GM12801 (cell line): Measurements from ENCODE around the gene ENTPD5.

Experiments used
- TF ChIP-seq, protein P1 (sequence below): IDR thresholded peaks from one replicate; pipeline ENCODE4 v1.5.1; 2011; ENCODE audit warnings: control low read depth; ENCODE audit not compliant: insufficient read length; ENCODE audit errors: extremely low read depth

ENTPD5 gene

DNA sequence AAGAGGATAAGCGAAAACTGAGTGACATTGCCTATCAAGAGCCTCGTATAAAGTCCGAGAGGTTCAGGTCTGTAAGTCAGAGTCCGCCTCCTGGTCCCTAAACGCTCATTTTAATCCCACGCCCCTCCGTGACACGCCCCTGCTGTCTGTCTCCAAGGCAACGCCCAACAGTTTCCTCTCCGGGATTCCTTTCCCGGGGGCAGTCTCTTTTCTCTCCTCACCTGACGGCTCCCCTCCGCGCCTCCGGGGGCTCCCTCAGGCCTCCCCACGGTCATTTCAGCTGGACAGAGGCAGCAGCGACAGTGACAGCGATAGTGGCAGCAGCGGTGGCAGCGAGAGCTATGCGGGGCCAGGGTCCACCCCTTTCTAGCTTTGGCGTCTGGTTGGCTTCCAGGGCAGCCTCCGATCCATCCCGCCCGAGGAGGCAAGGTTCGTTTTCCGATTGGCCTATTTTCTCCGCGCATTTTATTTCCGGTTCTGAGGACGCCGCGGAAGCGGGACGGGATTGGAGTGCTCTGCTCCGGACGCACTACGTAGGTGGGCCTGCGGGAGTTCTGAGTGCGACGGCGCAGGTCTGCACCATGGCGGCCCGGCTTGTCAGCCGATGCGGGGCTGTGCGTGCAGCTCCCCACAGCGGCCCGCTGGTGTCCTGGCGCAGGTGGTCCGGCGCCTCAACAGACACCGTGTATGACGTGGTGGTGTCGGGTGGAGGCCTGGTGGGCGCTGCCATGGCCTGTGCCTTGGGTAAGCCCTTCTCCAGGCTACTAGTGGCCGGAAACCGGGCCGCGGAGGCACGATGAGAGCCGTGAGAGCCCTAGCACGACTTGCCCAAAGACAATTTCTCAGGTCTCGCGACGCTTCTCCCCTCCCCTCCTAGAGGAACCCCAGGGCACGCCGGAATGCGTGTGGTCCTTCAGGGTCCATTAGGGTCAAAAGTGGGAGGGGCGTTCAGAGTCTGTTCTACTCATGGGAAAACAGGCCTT is 69.0 kb downstream of the ENTPD5 start, which contains the start of the genes COQ6 and FAM161B:
Gene COQ6, plus strand, starts transcription at position 551 of the 983 bp plus-strand sequence. Its CDS starts 31 bp downstream, at position 582.
Gene FAM161B, minus strand, starts transcription at position 343 of the 983 bp plus-strand sequence. Its CDS starts 68 bp downstream, at position 275.
- TF ChIP-seq, protein P1, sequence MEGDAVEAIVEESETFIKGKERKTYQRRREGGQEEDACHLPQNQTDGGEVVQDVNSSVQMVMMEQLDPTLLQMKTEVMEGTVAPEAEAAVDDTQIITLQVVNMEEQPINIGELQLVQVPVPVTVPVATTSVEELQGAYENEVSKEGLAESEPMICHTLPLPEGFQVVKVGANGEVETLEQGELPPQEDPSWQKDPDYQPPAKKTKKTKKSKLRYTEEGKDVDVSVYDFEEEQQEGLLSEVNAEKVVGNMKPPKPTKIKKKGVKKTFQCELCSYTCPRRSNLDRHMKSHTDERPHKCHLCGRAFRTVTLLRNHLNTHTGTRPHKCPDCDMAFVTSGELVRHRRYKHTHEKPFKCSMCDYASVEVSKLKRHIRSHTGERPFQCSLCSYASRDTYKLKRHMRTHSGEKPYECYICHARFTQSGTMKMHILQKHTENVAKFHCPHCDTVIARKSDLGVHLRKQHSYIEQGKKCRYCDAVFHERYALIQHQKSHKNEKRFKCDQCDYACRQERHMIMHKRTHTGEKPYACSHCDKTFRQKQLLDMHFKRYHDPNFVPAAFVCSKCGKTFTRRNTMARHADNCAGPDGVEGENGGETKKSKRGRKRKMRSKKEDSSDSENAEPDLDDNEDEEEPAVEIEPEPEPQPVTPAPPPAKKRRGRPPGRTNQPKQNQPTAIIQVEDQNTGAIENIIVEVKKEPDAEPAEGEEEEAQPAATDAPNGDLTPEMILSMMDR = no peak

DNA sequence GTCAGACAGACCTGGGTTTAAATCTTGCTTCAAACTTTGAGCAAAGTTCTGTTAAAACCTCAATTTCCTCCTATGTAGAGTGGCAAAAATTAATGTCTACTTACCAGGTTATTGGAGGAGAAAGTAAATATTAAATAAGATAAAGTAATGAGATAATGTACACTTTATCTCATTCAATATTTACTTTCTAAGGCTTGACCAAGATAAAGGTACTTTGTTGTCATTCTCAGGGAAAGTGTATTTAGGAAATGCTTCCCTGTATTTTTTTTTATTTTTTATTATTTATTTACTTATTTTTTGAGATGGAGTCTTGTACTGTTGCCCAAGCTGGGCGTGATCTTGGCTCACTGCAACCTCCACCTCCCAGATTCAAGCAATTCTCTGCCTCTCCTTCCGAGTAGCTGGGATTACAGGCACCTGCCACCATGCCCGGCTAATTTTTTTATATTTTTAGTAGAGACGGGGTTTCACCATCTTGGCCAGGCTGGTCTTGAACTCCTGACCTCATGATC is 73.9 kb downstream of the ENTPD5 start:
- TF ChIP-seq, protein P1 = no peak

DNA sequence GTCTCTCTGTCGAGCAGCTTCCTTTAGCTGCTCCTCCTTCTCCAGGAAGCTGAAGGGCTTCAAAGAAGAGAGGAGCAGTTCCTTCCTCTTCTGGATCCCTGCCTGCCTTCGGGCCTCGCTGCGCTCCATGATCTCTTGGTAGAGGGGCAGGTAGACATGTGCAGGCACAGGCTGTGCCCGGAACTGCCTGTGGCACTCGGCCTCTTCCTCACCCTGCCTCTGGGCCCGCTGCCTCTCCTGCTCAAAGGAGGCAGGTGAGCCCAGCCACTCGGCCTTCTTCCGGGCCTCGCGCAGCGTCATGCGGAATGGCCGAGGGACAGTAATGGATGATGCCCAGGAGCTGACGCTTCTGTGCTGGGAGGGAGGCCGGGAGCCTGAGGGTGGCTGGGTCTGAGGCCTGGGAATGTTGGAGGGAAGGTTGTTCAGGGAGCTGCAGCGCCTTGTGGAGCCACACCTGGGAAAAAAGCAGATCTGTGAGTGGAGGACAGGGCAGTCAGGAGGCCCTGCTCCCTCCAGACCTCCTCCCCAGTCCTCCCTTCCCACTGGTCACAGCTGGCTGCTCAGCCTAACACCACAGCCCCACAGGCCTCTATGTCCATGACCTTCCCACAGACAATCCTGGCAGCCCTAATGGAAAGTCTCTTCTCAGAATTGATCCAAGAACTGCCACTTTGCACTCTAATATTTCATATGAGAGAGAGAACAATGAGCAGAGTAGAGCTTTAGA is 74.5 kb downstream of the ENTPD5 start:
- TF ChIP-seq, protein P1 = no peak

DNA sequence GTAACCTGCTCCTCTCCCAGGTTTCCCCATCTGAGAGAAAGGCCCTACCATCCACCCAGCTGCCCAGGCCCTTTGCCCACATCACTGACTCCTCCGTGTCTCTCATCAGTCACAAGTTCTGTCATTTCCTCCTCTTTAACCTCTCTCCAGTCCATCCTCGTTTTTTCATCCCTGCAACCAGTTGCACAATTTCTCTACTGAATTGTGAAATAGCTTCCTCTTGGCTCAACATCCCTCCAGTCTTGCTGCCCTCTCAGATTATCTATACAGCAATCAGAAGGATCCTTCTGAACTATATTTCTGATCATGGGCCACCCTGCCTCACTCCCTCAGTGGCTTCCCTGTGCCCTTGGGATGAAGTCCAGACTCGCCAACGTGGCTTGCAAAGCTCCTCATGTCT is 76.0 kb downstream of the ENTPD5 start:
- TF ChIP-seq, protein P1 = no peak

DNA sequence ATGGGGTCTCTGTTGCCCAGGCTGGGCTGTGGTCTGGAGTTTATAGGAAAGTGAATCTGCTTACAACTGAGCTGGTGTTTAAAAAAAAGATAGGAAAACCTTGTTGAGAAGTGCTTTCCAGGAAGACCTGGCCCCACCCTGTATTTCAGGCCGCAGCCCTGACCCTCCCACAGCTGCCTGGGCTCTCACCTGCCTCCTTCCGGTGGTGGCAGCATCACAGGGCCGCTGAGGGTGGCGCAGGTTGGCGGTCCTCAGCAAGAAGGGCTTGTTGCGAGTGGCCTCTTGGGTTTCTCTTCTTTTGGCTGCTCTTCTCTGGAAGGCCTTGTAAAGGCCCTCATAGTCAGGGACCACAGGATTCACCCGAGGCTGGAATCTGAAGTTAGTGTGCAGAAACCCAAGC is 76.9 kb downstream of the ENTPD5 start:
- TF ChIP-seq, protein P1 = no peak

DNA sequence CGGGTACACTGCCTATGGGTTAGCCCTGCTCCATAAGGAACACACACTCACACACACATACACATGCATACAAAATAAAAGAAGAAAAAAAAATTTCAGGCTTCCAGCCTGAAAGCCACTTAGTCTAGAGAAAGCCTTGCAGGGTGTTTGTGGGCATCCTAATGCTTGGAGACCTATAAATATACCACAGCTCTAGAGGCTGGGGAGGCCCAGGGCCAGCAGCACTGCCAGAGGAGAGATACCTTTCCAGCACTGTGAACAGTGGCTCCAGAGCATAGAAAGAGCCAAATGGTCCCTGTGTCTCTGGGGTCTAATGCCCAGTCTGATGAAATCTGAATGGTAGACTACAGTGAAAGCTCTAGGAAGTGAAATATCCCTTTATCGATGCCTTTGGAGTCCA is 82.1 kb downstream of the ENTPD5 start:
- TF ChIP-seq, protein P1 = no peak

DNA sequence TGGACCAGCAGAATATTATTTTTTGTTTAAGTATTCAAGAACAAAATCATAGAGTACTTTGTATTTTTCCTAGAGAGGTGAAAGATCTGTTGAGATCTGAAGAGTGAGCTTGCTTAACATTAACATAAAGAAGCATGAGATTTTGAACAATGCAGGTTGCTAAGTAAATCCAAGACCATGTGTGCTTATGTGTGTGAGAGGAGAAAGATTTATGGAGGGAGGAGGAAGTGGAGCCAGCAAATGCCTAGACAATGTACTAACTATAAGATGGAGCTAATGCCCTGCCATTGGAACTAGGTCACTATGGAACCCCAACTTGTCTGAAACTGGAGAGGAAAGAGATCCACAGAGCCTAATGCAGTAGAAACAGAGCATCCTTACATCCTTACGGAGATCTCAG is 82.5 kb downstream of the ENTPD5 start:
- TF ChIP-seq, protein P1 = no peak
